HG03469 (cell line): ENCODE results near the gene SAMD9.
"Not testable (repeated sequence)": the region's sequence is repeated elsewhere in the genome, so short reads cannot be mapped to it uniquely, and the experiment has no call there.

Experiments used
- ATAC-seq: cut with Tn5 transposase; IDR thresholded peaks from one replicate; pipeline ENCODE4 v1.9.1; 2021; ENCODE audit warnings: mild to moderate bottlenecking, moderate library complexity, moderate number of reproducible peaks; ENCODE audit not compliant: unreplicated experiment

Gene SAMD9

GRCh38 chr7:93117852-93118530 is at the start of gene SAMD9:
Gene SAMD9 (minus strand): TSS chr7:93117979. CDS start chr7:93106097, 11,882 bp downstream.
- ATAC-seq, result peak; percentile 100

- peak; percentile 99 for ATAC-seq
Measured at GRCh38 chr7:93165447-93165846, 47.7 kb upstream of the SAMD9 start.

GRCh38 chr7:93164766-93165165 is 47.0 kb upstream of the SAMD9 start:
- ATAC-seq, result no peak

- no peak for ATAC-seq
Measured at GRCh38 chr7:93161181-93161762, 43.5 kb upstream of the SAMD9 start.

GRCh38 chr7:93160410-93160809 is 42.6 kb upstream of the SAMD9 start:
- no peak for ATAC-seq

- no peak for ATAC-seq
Measured at GRCh38 chr7:93159490-93159889, 41.7 kb upstream of the SAMD9 start.

- no peak for ATAC-seq
Measured at GRCh38 chr7:93156884-93157283, 39.1 kb upstream of the SAMD9 start.

GRCh38 chr7:93150200-93150835 is 32.5 kb upstream of the SAMD9 start:
- ATAC-seq, result no peak

- ATAC-seq, result no peak
Measured at GRCh38 chr7:93148727-93149126, 30.9 kb upstream of the SAMD9 start.

- ATAC-seq, result peak; percentile 61
Measured at GRCh38 chr7:93148144-93148543, 30.4 kb upstream of the SAMD9 start, which contains the start of gene SAMD9L. Gene SAMD9L (minus strand): TSS chr7:93148385. CDS start chr7:93135971, 12,414 bp downstream.

GRCh38 chr7:93147363-93147762 is 29.6 kb upstream of the SAMD9 start:
- peak; percentile 73 for ATAC-seq

GRCh38 chr7:93146472-93147141 is 28.8 kb upstream of the SAMD9 start:
- no peak for ATAC-seq

GRCh38 chr7:93146036-93146435 is 28.3 kb upstream of the SAMD9 start:
- ATAC-seq, result no peak

- no peak for ATAC-seq
Measured at GRCh38 chr7:93145354-93145753, 27.6 kb upstream of the SAMD9 start.

- ATAC-seq, result no peak
Measured at GRCh38 chr7:93142127-93142526, 24.3 kb upstream of the SAMD9 start.

- ATAC-seq, result no peak
Measured at GRCh38 chr7:93140582-93141191, 22.9 kb upstream of the SAMD9 start.

- ATAC-seq, result no peak
Measured at GRCh38 chr7:93138576-93138975, 20.8 kb upstream of the SAMD9 start.

GRCh38 chr7:93133005-93133404 is 15.2 kb upstream of the SAMD9 start:
- no peak for ATAC-seq

- ATAC-seq, result no peak
Measured at GRCh38 chr7:93132216-93132615, 14.4 kb upstream of the SAMD9 start.

- not testable (repeated sequence) for ATAC-seq
Measured at GRCh38 chr7:93126954-93127353, 9.2 kb upstream of the SAMD9 start.

- not testable (repeated sequence) for ATAC-seq
Measured at GRCh38 chr7:93123532-93123931, 5.8 kb upstream of the SAMD9 start.
